Heart left ventricle (tissue), 13 donors: ENCODE measurements around the gene DOK5.
A peak's percentile ranks its signal among the peaks of the same experiment; 100 is the strongest.

Experiments
- CTCF ChIP-seq, 12 donors: fragments of 200-600 bp; sonication (generic) in 4 of 12; IDR thresholded peaks; one replicate each; pipeline versions ENCODE4 v1.5.0 to v1.8.0; 2018 to 2022; ENCODE audit warnings: antibody characterized with exemption in 12 of 12, mild to moderate bottlenecking in 5 of 12
- POLR2A ChIP-seq, 2 donors: fragments of 450-650 bp; IDR thresholded peaks; one replicate each; pipeline ENCODE4 v1.6.1; 2017; ENCODE audit warnings: antibody characterized with exemption in 2 of 2, mild to moderate bottlenecking in 2 of 2, moderate library complexity in 2 of 2
- donor health status: ischemic (EF 13 %, LVEDD 7.1; RV severe dilation, severe dysfunction).
- donor health status: DM: no; HTN: yes; CAD: no.
- donor health status: DM: no; HTN: no; CAD: no.
- donor health status: ischemic (EF 25% LVEDD 6.9; RV normal size, moderate dysfunction).
- donor health status: ischemic (EF 25% LVEDD 5.7; RV mildly dilated, moderate dysfunction).
- donor health status: ischemic (EF 35%, LVEDD 5.7; RV mildly dilated, moderate dysfunction).
- donor health status: nonischemic (EF 11% LVEDD 7.7; RV severe dilation, severe dysfunction).
- donor health status: DM: yes; HTN: yes; CAD: no.
- donor health status: PGD.
- donor health status: ischemic (EF 29% LVEDD 5.4; RV normal size, mild dysfunction).
- donor health status: nonischemic (EF 23%, LVEDD 6.1; RV moderate dilation, normal function).

DNA sequence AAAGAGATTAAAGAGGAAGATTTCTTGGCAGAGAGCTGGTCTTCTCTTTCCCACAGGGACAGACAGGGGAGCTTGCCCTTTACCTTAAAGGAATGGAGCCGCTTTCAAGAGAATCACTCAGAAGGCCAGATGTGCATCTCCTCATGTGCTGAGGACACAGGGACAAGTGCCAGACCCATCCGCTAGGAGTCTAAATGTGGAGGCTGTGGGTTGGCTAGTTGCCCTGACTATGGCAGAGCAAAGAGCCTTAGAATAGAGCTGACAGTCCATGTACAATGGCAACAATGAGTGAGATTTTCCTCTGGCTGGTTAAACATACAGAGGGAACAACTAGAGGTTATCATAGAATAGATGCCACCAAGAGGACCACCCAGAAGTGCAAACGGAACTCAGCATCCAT, 7.3 kb upstream of the DOK5 start:
- TF ChIP-seq CTCF (IDR thresholded peaks at IDR 0.05) = peak in 1 of 12 donors; percentile 8
- TF ChIP-seq POLR2A (IDR thresholded peaks at IDR 0.05) = no peak
